Thyroid gland (tissue), 4 donors: ENCODE measurements around the gene COX7A2. TPM values are rescaled to one million over a fixed set of nuclear protein-coding genes. Genes with fewer than 3 reads are reported as not detected.
A peak's percentile ranks its signal among the peaks of the same experiment; 100 is the strongest.

Experiments
- DNase-seq, 2 donors: peaks; one replicate each; pipeline ENCODE4 v3.0.0-alpha.2; 2019
- H3K27ac ChIP-seq, 3 donors: fragments of 200-600 bp; sonication (generic); 1 replicate in 2 of 3; 2 replicates in 1 of 3; pipeline ENCODE4 v1.5.1; 2016 to 2019; ENCODE audit warnings: mild to moderate bottlenecking in 1 of 3, moderate library complexity in 1 of 3
- H3K27me3 ChIP-seq: fragments of 200-600 bp; sonication (generic); one replicate; pipeline ENCODE4 v1.5.1; 2019
- H3K36me3 ChIP-seq, 2 donors: fragments of 200-600 bp; sonication (generic); one replicate each; pipeline ENCODE4 v1.5.1; 2016 to 2019
- H3K4me1 ChIP-seq, 2 donors: fragments of 200-600 bp; sonication (generic); one replicate each; pipeline ENCODE4 v1.5.1; 2017 to 2019
- H3K4me3 ChIP-seq, 3 donors: fragments of 200-600 bp; sonication (generic); replicated peaks in 1 of 3; 1 replicate in 2 of 3; 2 replicates in 1 of 3; pipeline ENCODE4 v1.5.1; 2016; ENCODE audit warnings: mild to moderate bottlenecking in 1 of 3
- H3K9me3 ChIP-seq: fragments of 200-600 bp; sonication (generic); one replicate; pipeline ENCODE4 v1.5.1; 2017
- POLR2A ChIP-seq, 2 donors: fragments of 450-650 bp; IDR thresholded peaks; one replicate each; pipeline ENCODE4 v1.6.1; 2017; ENCODE audit warnings: antibody characterized with exemption in 2 of 2, mild to moderate bottlenecking in 2 of 2, moderate library complexity in 1 of 2
- WGBS, 2 donors: methylation state at CpG; one replicate each; pipeline ENCODE4 v1.1.5; 2017; 5-methylcytosine and 5-hydroxymethylcytosine counted together
- intact Hi-C: fragments of 100-400 bp; cut with DNase I; formaldehyde crosslinking; loops from one replicate; pipeline ENCODE4 v1.15.1; 2023
- total RNA-seq, 4 donors: library from RNA; depleted of rRNA; stranded (reverse); fragments of >200 nt; gene quantifications; one replicate each; pipeline ENCODE4 v1.2.3, GENCODE V29; 2016
- TF ChIP-seq, protein P1 (sequence below), 6 experiments: fragments of 200-600 bp in 3 of 6; fragments of 450-650 bp in 3 of 6; sonication (generic) in 3 of 6; IDR thresholded peaks; one replicate each; pipeline ENCODE4 v1.5.1; 2016 to 2019; ENCODE audit warnings: antibody characterized with exemption in 6 of 6, mild to moderate bottlenecking in 2 of 6, inconsistent platforms in 1 of 6, moderate library complexity in 1 of 6

Gene COX7A2
- total RNA-seq, 4 donors from 2014 or later, result 136 to 578 (median 341) TPM

- Histone ChIP-seq H3K27me3 (no peaks in the 10 kb centered on the region), H3K4me1 (peaks cover 37% of the 10 kb centered on the region in 2 donors), H3K27ac (peak overlapping the region; percentile 79 to 92 (median 85)), H3K4me3 (peak overlapping the region; percentile 64 to 98 (median 75)), H3K36me3 (no peaks in the 10 kb centered on the region), H3K9me3 (no peaks in the 10 kb centered on the region)
- 0% methylated on average over 36 of the region's 36 CpGs for WGBS, 2 donors
- DNase-seq, result peak in 1 of 2 donors; percentile 14
- TF ChIP-seq, protein P1, sequence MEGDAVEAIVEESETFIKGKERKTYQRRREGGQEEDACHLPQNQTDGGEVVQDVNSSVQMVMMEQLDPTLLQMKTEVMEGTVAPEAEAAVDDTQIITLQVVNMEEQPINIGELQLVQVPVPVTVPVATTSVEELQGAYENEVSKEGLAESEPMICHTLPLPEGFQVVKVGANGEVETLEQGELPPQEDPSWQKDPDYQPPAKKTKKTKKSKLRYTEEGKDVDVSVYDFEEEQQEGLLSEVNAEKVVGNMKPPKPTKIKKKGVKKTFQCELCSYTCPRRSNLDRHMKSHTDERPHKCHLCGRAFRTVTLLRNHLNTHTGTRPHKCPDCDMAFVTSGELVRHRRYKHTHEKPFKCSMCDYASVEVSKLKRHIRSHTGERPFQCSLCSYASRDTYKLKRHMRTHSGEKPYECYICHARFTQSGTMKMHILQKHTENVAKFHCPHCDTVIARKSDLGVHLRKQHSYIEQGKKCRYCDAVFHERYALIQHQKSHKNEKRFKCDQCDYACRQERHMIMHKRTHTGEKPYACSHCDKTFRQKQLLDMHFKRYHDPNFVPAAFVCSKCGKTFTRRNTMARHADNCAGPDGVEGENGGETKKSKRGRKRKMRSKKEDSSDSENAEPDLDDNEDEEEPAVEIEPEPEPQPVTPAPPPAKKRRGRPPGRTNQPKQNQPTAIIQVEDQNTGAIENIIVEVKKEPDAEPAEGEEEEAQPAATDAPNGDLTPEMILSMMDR (IDR thresholded peaks at IDR 0.05), result no peak
- TF ChIP-seq POLR2A (IDR thresholded peaks at IDR 0.05), result no peak
- intact Hi-C loops, result no loop called here
Measured at GRCh38 chr6:75283907-75284631, 40.5 kb upstream of the COX7A2 start.

GRCh38 chr6:75282706-75283105 is 39.1 kb upstream of the COX7A2 start:
- WGBS, 2 donors, result 54 to 59% methylated on average over 2 of the region's 2 CpGs

GRCh38 chr6:75281653-75282052 is 38.1 kb upstream of the COX7A2 start:
- intact Hi-C loops, result no loop called here
- Histone ChIP-seq H3K27ac (no peak overlapping the region), H3K36me3 (no peaks in the 10 kb centered on the region), H3K9me3 (no peaks in the 10 kb centered on the region), H3K4me1 (peaks cover 50 to 52% of the 10 kb centered on the region in 2 donors), H3K4me3 (no peak overlapping the region), H3K27me3 (no peaks in the 10 kb centered on the region)
- DNase-seq, result no peak
- TF ChIP-seq, protein P1 (IDR thresholded peaks at IDR 0.05), result no peak
- TF ChIP-seq POLR2A (IDR thresholded peaks at IDR 0.05), result no peak

More at GRCh38 chr6:75282706-75283105, 39.1 kb upstream of the COX7A2 start:
- no peak for DNase-seq
- intact Hi-C loops, result no loop called here
- Histone ChIP-seq H3K36me3 (no peaks in the 10 kb centered on the region), H3K27ac (no peak overlapping the region), H3K9me3 (no peaks in the 10 kb centered on the region), H3K4me3 (no peak overlapping the region), H3K4me1 (peaks cover 45 to 48% of the 10 kb centered on the region in 2 donors), H3K27me3 (no peaks in the 10 kb centered on the region)
- TF ChIP-seq, protein P1 (IDR thresholded peaks at IDR 0.05), result no peak
- no peak for TF ChIP-seq POLR2A (IDR thresholded peaks at IDR 0.05)

- H3K27ac ChIP-seq, result no peak overlapping the region
- no peak overlapping the region for H3K4me3 ChIP-seq
- H3K4me1 ChIP-seq, result peaks cover 45 to 54% of the 10 kb centered on the region in 2 donors
- H3K27me3 ChIP-seq, result no peaks in the 10 kb centered on the region
- DNase-seq, result no peak
- H3K36me3 ChIP-seq, result no peaks in the 10 kb centered on the region
- TF ChIP-seq, protein P1 (IDR thresholded peaks at IDR 0.05), result no peak
- no peak for TF ChIP-seq POLR2A (IDR thresholded peaks at IDR 0.05)
- intact Hi-C loops, result no loop called here
- H3K9me3 ChIP-seq, result no peaks in the 10 kb centered on the region
- 84 to 87% methylated on average over 4 of the region's 4 CpGs for WGBS, 2 donors
Measured at GRCh38 chr6:75280131-75280855, 36.7 kb upstream of the COX7A2 start.

- Histone ChIP-seq H3K4me1 (peaks cover 45 to 56% of the 10 kb centered on the region in 2 donors), H3K27me3 (no peaks in the 10 kb centered on the region), H3K9me3 (no peaks in the 10 kb centered on the region), H3K36me3 (no peaks in the 10 kb centered on the region), H3K27ac (no peak overlapping the region), H3K4me3 (no peak overlapping the region)
- no peak for DNase-seq
- intact Hi-C loops, result no loop called here
- TF ChIP-seq, protein P1 (IDR thresholded peaks at IDR 0.05), result no peak
- TF ChIP-seq POLR2A (IDR thresholded peaks at IDR 0.05), result no peak
- WGBS, 2 donors, result 79 to 88% methylated on average over 2 of the region's 2 CpGs
Measured at GRCh38 chr6:75279418-75279817, 35.8 kb upstream of the COX7A2 start.
